Measurements from ENCODE around the gene SCAANT1.

DNA sequence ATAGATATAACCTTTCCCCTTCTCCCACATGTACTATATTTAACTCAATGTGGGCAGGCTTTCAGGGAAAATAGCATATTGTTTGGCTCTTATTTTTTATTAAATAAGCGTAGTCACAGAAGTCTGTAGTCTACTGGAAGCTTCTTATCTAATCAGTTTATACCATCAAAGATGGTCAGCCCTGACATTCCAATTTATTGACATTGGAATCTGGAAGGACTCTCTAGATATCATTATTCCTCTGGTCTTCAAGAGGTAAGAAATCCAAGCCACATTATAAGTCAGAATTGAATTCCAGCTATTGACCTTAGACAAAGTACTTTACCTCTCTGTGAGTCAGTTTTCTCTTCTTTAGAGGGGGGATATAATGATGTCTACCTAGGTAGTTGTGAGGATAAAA, 38.5 kb upstream of the SCAANT1 start:
- TF ChIP-seq GABPA (IDR thresholded peaks at IDR 0.05 in 1 of 2, conservative IDR thresholded peaks at IDR 0.05 in 1 of 2) = no peak
- TF ChIP-seq, protein P1, sequence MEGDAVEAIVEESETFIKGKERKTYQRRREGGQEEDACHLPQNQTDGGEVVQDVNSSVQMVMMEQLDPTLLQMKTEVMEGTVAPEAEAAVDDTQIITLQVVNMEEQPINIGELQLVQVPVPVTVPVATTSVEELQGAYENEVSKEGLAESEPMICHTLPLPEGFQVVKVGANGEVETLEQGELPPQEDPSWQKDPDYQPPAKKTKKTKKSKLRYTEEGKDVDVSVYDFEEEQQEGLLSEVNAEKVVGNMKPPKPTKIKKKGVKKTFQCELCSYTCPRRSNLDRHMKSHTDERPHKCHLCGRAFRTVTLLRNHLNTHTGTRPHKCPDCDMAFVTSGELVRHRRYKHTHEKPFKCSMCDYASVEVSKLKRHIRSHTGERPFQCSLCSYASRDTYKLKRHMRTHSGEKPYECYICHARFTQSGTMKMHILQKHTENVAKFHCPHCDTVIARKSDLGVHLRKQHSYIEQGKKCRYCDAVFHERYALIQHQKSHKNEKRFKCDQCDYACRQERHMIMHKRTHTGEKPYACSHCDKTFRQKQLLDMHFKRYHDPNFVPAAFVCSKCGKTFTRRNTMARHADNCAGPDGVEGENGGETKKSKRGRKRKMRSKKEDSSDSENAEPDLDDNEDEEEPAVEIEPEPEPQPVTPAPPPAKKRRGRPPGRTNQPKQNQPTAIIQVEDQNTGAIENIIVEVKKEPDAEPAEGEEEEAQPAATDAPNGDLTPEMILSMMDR (IDR thresholded peaks at IDR 0.05; ENCODE audit: low read depth, low read length, missing input control) = no peak

Data from liver (tissue), 3 donors.